ENCODE measurements around the gene FOSB. TPM values are rescaled to one million over a fixed set of nuclear protein-coding genes. Genes with fewer than 3 reads are reported as not detected.
A peak's percentile ranks its signal among the peaks of the same experiment; 100 is the strongest.

The FOSB gene
- total and polyA plus RNA-seq, 9 of the 15 experiments (the other 6 are each of a cell fraction or from before 2014, with no cell fraction given) = 0.11 to 2.7 (median 0.73) TPM

- TF ChIP-seq OTX1 (CRISPR knock-in tag; IDR thresholded peaks at IDR 0.05) (no peak), RFX5 (IDR thresholded peaks at IDR 0.05; ENCODE audit: low read depth, low read length) (peak; percentile 74; the same call in 1 of the 2 replicates), PKNOX1 (IDR thresholded peaks at IDR 0.05) (peak; percentile 39; the same call in 1 of the 2 replicates), ZNF695 (CRISPR knock-in tag; IDR thresholded peaks at IDR 0.05) (no peak), CBFB (CRISPR knock-in tag; IDR thresholded peaks at IDR 0.05) (no peak), TAF15 (IDR thresholded peaks at IDR 0.05; ENCODE audit: low read depth, low read length) (no peak), PHB2 (IDR thresholded peaks at IDR 0.05; ENCODE audit: low read depth) (no peak), MYC (IDR thresholded peaks at IDR 0.05; ENCODE audit: low read depth, low read length) (peak; percentile 68; the same call in 1 of the 2 replicates), MYC (CRISPR knock-in tag; IDR thresholded peaks at IDR 0.05; ENCODE audit: borderline replicate concordance, low read depth) (no peak), ARID4B (CRISPR knock-in tag; IDR thresholded peaks at IDR 0.05) (peak; percentile 79), ZBTB40 (IDR thresholded peaks at IDR 0.05) (peak; percentile 90), ZBTB40 (CRISPR knock-in tag; IDR thresholded peaks at IDR 0.05) (no peak), MECOM (CRISPR knock-in tag; IDR thresholded peaks at IDR 0.05) (peak; percentile 19; the same call in 1 of the 2 replicates), ZNF23 (CRISPR knock-in tag; IDR thresholded peaks at IDR 0.05) (no peak)
These were observed 10.8 kb downstream of the FOSB start (continued) for GRCh38 chr19:45478454-45479238.
